OCI-LY3 (cell line): ENCODE data around the gene SIAE.

ENCODE experiments used
- H2AFZ ChIP-seq: fragments of 200-600, 300-600 bp; shearing (Covaris generic); 2 replicates; pipeline ENCODE4 v1.6.0; 2014; ENCODE audit warnings: antibody characterized with exemption, low read depth, low read length
- H3K27ac ChIP-seq: fragments of 200-600, 300-600 bp; sonication (generic); 2 replicates; pipeline ENCODE4 v1.5.1; 2014; ENCODE audit warnings: mild to moderate bottlenecking, low read length, moderate library complexity, mixed read lengths
- H3K27me3 ChIP-seq: fragments of 200-600, 300-600 bp; sonication (generic); 2 replicates; pipeline ENCODE4 v1.6.1; 2014; ENCODE audit warnings: low read depth, low read length, mixed read lengths
- H3K36me3 ChIP-seq: fragments of 200-600, 300-600 bp; sonication (generic); replicated peaks from 2 replicates; pipeline ENCODE3; 2014; ENCODE audit warnings: low read depth, low read length, mixed read lengths
- H3K4me1 ChIP-seq: fragments of 300-600, 200-600 bp; sonication (generic); 2 replicates; pipeline ENCODE4 v1.6.1; 2014; ENCODE audit warnings: low read length, mixed read lengths
- H3K4me2 ChIP-seq: fragments of 200-600, 300-600 bp; sonication (generic); 2 replicates; pipeline ENCODE4 v1.6.1; 2014; ENCODE audit warnings: low read length, mixed read lengths
- H3K4me3 ChIP-seq: fragments of 300-600, 200-600 bp; sonication (generic); 2 replicates; pipeline ENCODE4 v1.5.1; 2014; ENCODE audit warnings: antibody characterized with exemption, mild to moderate bottlenecking, low read length, moderate library complexity
- H3K79me2 ChIP-seq: fragments of 300-600, 200-600 bp; shearing (Covaris generic); 2 replicates; pipeline ENCODE4 v1.6.1; 2014; ENCODE audit warnings: mild to moderate bottlenecking, low read length, mixed read lengths
- H3K9ac ChIP-seq: fragments of 300-600, 200-600 bp; shearing (Covaris generic); 2 replicates; pipeline ENCODE4 v1.6.0; 2014; ENCODE audit warnings: mild to moderate bottlenecking, low read length, moderate library complexity
- H3K9me3 ChIP-seq: fragments of 200-600, 300-600 bp; shearing (Covaris generic); 2 replicates; pipeline ENCODE4 v1.6.1; 2014; ENCODE audit warnings: low read length, mixed read lengths; ENCODE audit not compliant: insufficient read depth
- H4K20me1 ChIP-seq: fragments of 200-600, 300-600 bp; sonication (generic); 2 replicates; pipeline ENCODE4 v1.6.1; 2016; ENCODE audit warnings: low read length, mixed read lengths; ENCODE audit not compliant: insufficient read depth
- CTCF ChIP-seq: fragments of 200-600, 300-600 bp; sonication (generic); IDR thresholded peaks from 2 replicates; pipeline ENCODE4 v1.5.1; 2014; ENCODE audit warnings: antibody characterized with exemption, low read length, low read depth
- EZH2phosphoT487 ChIP-seq: fragments of 200-600 bp; shearing (Covaris generic); IDR thresholded peaks from 2 replicates; pipeline ENCODE4 v1.6.1; 2018; ENCODE audit warnings: antibody characterized with exemption, mixed run types, low read depth

SIAE gene

GRCh38 chr11:124670732-124671131 is 2.8 kb downstream of the SIAE start:
- H3K79me2 ChIP-seq: no peaks in the 10 kb centered on the region
- no peaks in the 10 kb centered on the region for H3K27me3 ChIP-seq
- H3K27ac ChIP-seq: no peak overlapping the region
- TF ChIP-seq CTCF: no peak
- TF ChIP-seq EZH2phosphoT487: no peak
- H3K9ac ChIP-seq: no peak overlapping the region
- H3K4me3 ChIP-seq: no peak overlapping the region
- no peaks in the 10 kb centered on the region for H4K20me1 ChIP-seq
- H3K4me2 ChIP-seq: no peak overlapping the region; the same call in 1 of the 2 replicates
- H3K9me3 ChIP-seq: no peaks in the 10 kb centered on the region
- no peak overlapping the region for H2AFZ ChIP-seq
- H3K36me3 ChIP-seq: no peaks in the 10 kb centered on the region
- peaks cover 15% of the 10 kb centered on the region for H3K4me1 ChIP-seq

GRCh38 chr11:124669193-124669592 is 4.3 kb downstream of the SIAE start:
- no peaks in the 10 kb centered on the region for H3K9me3 ChIP-seq
- H3K79me2 ChIP-seq: no peaks in the 10 kb centered on the region
- TF ChIP-seq EZH2phosphoT487 (no peak), CTCF (peak; percentile 59)
- H3K9ac ChIP-seq: no peak overlapping the region
- peaks cover 11% of the 10 kb centered on the region for H3K4me1 ChIP-seq
- no peaks in the 10 kb centered on the region for H3K36me3 ChIP-seq
- no peak overlapping the region for H3K4me3 ChIP-seq
- peak overlapping the region; percentile 45 for H3K4me2 ChIP-seq
- H3K27me3 ChIP-seq: no peaks in the 10 kb centered on the region
- H2AFZ ChIP-seq: no peak overlapping the region
- H4K20me1 ChIP-seq: no peaks in the 10 kb centered on the region
- H3K27ac ChIP-seq: no peak overlapping the region

GRCh38 chr11:124667601-124668000 is 5.9 kb downstream of the SIAE start:
- Histone ChIP-seq H3K27me3 (no peaks in the 10 kb centered on the region), H4K20me1 (no peaks in the 10 kb centered on the region), H3K4me2 (no peak overlapping the region), H2AFZ (no peak overlapping the region), H3K9me3 (no peaks in the 10 kb centered on the region), H3K36me3 (no peaks in the 10 kb centered on the region), H3K27ac (no peak overlapping the region), H3K9ac (no peak overlapping the region), H3K4me1 (peaks cover 5% of the 10 kb centered on the region), H3K79me2 (no peaks in the 10 kb centered on the region), H3K4me3 (no peak overlapping the region)
- TF ChIP-seq CTCF (no peak), EZH2phosphoT487 (no peak)

- no peak overlapping the region for H3K4me3 ChIP-seq
- no peak overlapping the region for H3K9ac ChIP-seq
- H3K79me2 ChIP-seq: no peaks in the 10 kb centered on the region
- no peak overlapping the region for H3K27ac ChIP-seq
- TF ChIP-seq EZH2phosphoT487 (no peak), CTCF (no peak)
- no peaks in the 10 kb centered on the region for H4K20me1 ChIP-seq
- no peak overlapping the region for H2AFZ ChIP-seq
- no peaks in the 10 kb centered on the region for H3K4me1 ChIP-seq
- H3K27me3 ChIP-seq: no peaks in the 10 kb centered on the region
- H3K4me2 ChIP-seq: no peak overlapping the region
- H3K9me3 ChIP-seq: no peaks in the 10 kb centered on the region
- H3K36me3 ChIP-seq: no peaks in the 10 kb centered on the region
These were observed 9.7 kb downstream of the SIAE start for GRCh38 chr11:124663861-124664260.
